RWPE2 (cell line): Measurements from ENCODE around the gene C2orf81.
A peak's percentile ranks its signal among the peaks of the same experiment; 100 is the strongest.

Experiments used
- ATAC-seq: fragments of 200-7000 bp; cut with Tn5 transposase; 3 replicates; pipeline ENCODE4 v1.9.1; 2021; ENCODE audit warnings: low read depth
- DNase-seq: peaks from one replicate; pipeline ENCODE4 v3.0.0-alpha.2; 2020; ENCODE audit warnings: low spot score
- H3K27ac ChIP-seq: fragments of 450-650 bp; 2 replicates; pipeline ENCODE4 v1.5.1; 2017; ENCODE audit warnings: mild to moderate bottlenecking; ENCODE audit not compliant: poor library complexity, severe bottlenecking
- H3K27me3 ChIP-seq: fragments of 250-450 bp; sonication (Bioruptor Pico); 2 replicates; pipeline ENCODE4 v1.5.1; 2021; ENCODE audit warnings: mild to moderate bottlenecking, moderate library complexity; ENCODE audit not compliant: insufficient read depth, poor library complexity, severe bottlenecking
- H3K36me3 ChIP-seq: fragments of 250-450 bp; sonication (Bioruptor Pico); 2 replicates; pipeline ENCODE4 v1.5.1; 2020; ENCODE audit warnings: low read depth, mild to moderate bottlenecking, moderate library complexity
- H3K4me1 ChIP-seq: fragments of 250-450 bp; sonication (Bioruptor Pico); 2 replicates; pipeline ENCODE4 v1.5.1; 2021; ENCODE audit warnings: mild to moderate bottlenecking, moderate library complexity; ENCODE audit not compliant: insufficient read depth, poor library complexity, severe bottlenecking
- H3K4me3 ChIP-seq: fragments of 250-450 bp; sonication (Bioruptor Pico); 2 replicates; pipeline ENCODE4 v1.5.1; 2021; ENCODE audit warnings: mild to moderate bottlenecking, moderate library complexity; ENCODE audit not compliant: severe bottlenecking
- H3K9me3 ChIP-seq: fragments of 250-450 bp; sonication (Bioruptor Pico); 2 replicates; pipeline ENCODE4 v1.5.1; 2021; ENCODE audit warnings: mild to moderate bottlenecking, moderate library complexity; ENCODE audit not compliant: severe bottlenecking
- TF ChIP-seq, protein P1 (sequence below): fragments of 450-650 bp; IDR thresholded peaks from one replicate; pipeline ENCODE4 v1.5.1; 2017; ENCODE audit warnings: mild to moderate bottlenecking, moderate library complexity; ENCODE audit not compliant: poor library complexity, severe bottlenecking

Gene C2orf81

DNA sequence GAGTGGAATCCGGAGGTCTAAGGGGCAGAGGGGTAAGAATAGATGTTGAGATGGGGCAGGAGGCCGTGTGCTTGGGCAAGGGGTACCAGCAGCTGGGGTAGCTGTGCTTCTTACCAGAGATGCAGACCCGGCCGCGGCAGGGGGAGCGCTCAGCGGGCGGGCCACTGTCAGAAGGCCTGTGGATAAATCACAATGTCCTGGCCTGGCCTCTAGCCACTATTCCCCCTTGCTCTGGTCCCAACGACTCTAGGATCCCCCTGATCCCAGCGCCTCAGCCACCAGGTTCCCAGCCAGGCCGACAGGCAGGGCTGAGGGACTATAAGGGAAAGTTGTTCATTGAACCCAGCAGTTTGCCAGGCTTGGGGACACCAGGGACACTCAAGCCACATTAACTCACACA lies 9.1 kb upstream of the C2orf81 start:
- DNase-seq (no peak), ATAC-seq (no peak)
- Histone ChIP-seq H3K4me3 (no peak overlapping the region), H3K27me3 (no peaks in the 10 kb centered on the region), H3K4me1 (peaks cover 9% of the 10 kb centered on the region), H3K9me3 (no peaks in the 10 kb centered on the region), H3K27ac (peak overlapping the region; percentile 92), H3K36me3 (peaks cover 82% of the 10 kb centered on the region)
- TF ChIP-seq, protein P1, sequence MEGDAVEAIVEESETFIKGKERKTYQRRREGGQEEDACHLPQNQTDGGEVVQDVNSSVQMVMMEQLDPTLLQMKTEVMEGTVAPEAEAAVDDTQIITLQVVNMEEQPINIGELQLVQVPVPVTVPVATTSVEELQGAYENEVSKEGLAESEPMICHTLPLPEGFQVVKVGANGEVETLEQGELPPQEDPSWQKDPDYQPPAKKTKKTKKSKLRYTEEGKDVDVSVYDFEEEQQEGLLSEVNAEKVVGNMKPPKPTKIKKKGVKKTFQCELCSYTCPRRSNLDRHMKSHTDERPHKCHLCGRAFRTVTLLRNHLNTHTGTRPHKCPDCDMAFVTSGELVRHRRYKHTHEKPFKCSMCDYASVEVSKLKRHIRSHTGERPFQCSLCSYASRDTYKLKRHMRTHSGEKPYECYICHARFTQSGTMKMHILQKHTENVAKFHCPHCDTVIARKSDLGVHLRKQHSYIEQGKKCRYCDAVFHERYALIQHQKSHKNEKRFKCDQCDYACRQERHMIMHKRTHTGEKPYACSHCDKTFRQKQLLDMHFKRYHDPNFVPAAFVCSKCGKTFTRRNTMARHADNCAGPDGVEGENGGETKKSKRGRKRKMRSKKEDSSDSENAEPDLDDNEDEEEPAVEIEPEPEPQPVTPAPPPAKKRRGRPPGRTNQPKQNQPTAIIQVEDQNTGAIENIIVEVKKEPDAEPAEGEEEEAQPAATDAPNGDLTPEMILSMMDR, result no peak

GRCh38 chr2:74429487-74430451 lies 8.3 kb upstream of the C2orf81 start:
- Histone ChIP-seq H3K36me3 (peaks cover 80% of the 10 kb centered on the region), H3K27ac (peak overlapping the region; percentile 92)

DNA sequence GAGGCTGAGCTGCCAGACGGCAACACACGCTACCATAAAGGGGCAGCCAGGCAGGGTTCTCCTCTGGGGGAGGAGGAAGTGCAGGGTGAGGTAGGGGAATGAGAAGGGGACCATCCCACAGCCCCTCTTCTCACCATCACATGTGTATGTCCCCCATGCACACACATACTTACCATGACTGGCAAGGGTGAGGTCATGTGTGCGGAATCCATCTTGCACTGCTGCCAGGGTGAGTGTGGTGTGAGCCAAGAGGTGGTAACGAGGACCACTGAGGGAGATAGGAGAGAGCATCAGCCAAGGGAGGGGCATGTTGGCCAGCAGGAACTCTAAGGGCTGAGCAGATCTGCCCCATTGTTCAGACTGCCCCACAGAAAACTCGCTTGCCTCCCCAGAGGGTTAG lies 7.3 kb upstream of the C2orf81 start:
- DNase-seq (no peak), ATAC-seq (no peak)
- Histone ChIP-seq H3K9me3 (no peaks in the 10 kb centered on the region), H3K27me3 (no peaks in the 10 kb centered on the region), H3K27ac (peak overlapping the region; percentile 92), H3K36me3 (peaks cover 83% of the 10 kb centered on the region), H3K4me3 (no peak overlapping the region), H3K4me1 (peaks cover 26% of the 10 kb centered on the region)
- TF ChIP-seq, protein P1, result no peak

More at GRCh38 chr2:74429487-74430451, 8.3 kb upstream of the C2orf81 start:
- DNase-seq, result no peak
- peaks cover 17% of the 10 kb centered on the region for H3K4me1 ChIP-seq
- H3K9me3 ChIP-seq, result no peaks in the 10 kb centered on the region
- no peak for ATAC-seq
- H3K4me3 ChIP-seq, result no peak overlapping the region
- TF ChIP-seq, protein P1, result no peak
- no peaks in the 10 kb centered on the region for H3K27me3 ChIP-seq

DNA sequence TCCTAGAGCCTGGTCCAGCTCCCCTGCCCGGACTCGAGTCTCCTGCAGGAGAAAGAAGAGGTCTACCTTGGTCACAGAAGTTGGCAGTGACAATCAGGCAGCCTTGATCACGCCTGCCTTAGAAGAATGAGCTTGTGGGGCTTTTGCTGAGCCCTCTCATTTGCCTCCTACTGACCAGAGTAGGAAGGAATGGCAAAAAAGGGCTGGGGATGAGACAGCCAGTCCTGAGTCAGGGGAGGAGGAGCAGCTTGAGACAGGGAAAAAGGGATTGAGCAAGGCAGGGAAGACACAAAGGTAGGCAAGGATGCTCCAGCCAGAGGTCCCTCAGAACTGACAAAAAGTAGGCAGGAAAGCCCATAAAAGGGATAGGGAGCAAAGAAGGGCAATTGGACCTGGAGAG lies 6.1 kb upstream of the C2orf81 start:
- Histone ChIP-seq H3K27me3 (no peaks in the 10 kb centered on the region), H3K4me3 (no peak overlapping the region), H3K4me1 (peaks cover 26% of the 10 kb centered on the region), H3K27ac (peak overlapping the region; percentile 92), H3K36me3 (peaks cover 87% of the 10 kb centered on the region), H3K9me3 (no peaks in the 10 kb centered on the region)
- TF ChIP-seq, protein P1, result no peak
- DNase-seq (no peak), ATAC-seq (no peak)
